ENCODE data around the gene TDRD10.

- TF ChIP-seq CTCF (IDR thresholded peaks at IDR 0.05; ENCODE audit: borderline replicate concordance, extremely low read depth, low read length, poor library complexity, severe bottlenecking) = no peak
- TF ChIP-seq EZH2 (IDR thresholded peaks at IDR 0.05; ENCODE audit: borderline replicate concordance, low read depth, low read length, severe bottlenecking) = no peak
Observed at GRCh38 chr1:154556422-154556821, 54.4 kb downstream of the TDRD10 start.
